ENCODE measurements around the gene OPA1. TPM values are rescaled to one million over a fixed set of nuclear protein-coding genes. Genes with fewer than 3 reads are reported as not detected.

Gene OPA1
- total and polyA plus RNA-seq, 2 of the 13 experiments (the other 11 are each of a cell fraction or from before 2014, with no cell fraction given) = 26.7 to 78.5 TPM

DNA sequence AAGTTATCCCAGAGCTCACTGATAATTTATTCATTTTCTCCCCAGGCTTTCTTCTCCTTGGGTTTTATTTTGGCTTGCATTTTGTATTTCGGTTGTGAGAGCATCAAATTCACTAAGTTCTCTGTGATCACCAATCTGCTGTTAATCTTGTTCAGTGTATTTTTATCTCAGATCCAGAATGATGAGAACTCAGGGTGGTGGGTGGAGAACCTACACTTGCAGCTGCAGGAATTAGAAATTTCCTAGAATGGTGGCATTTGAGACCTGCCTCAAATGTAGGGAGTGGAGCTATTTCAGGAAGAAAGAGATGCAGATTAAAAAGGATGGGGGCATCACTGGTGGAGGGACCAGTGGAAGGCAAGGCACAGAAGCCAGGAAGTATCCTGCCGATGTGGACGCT lies 129.6 kb downstream of the OPA1 start (continued):
- TF ChIP-seq ZFP37 (CRISPR knock-in tag; IDR thresholded peaks at IDR 0.05; ENCODE audit: borderline replicate concordance) (no peak), ZNF644 (CRISPR knock-in tag; IDR thresholded peaks at IDR 0.05; ENCODE audit: low read depth) (no peak), KDM6A (CRISPR knock-in tag; IDR thresholded peaks at IDR 0.05; ENCODE audit: low read depth) (no peak), ZNF235 (CRISPR knock-in tag; IDR thresholded peaks at IDR 0.05; ENCODE audit: borderline replicate concordance) (no peak), PPARG (CRISPR knock-in tag; conservative IDR thresholded peaks at IDR 0.05) (no peak), SP1 (IDR thresholded peaks at IDR 0.05) (no peak), SP1 (CRISPR knock-in tag; IDR thresholded peaks at IDR 0.05) (no peak), PHB2 (IDR thresholded peaks at IDR 0.05; ENCODE audit: partially characterized antibody) (no peak)
- TF ChIP-seq, protein P1, sequence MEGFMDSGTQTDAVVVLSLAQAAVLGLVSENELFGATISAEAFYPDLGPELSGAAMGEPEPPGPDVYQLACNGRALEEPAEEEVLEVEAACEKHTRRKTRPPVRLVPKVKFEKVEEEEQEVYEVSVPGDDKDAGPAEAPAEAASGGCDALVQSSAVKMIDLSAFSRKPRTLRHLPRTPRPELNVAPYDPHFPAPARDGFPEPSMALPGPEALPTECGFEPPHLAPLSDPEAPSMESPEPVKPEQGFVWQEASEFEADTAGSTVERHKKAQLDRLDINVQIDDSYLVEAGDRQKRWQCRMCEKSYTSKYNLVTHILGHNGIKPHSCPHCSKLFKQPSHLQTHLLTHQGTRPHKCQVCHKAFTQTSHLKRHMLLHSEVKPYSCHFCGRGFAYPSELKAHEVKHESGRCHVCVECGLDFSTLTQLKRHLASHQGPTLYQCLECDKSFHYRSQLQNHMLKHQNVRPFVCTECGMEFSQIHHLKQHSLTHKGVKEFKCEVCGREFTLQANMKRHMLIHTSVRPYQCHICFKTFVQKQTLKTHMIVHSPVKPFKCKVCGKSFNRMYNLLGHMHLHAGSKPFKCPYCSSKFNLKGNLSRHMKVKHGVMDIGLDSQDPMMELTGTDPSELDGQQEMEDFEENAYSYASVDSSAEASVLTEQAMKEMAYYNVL (CRISPR knock-in tag; IDR thresholded peaks at IDR 0.05; ENCODE audit: borderline replicate concordance) = no peak
- TF ChIP-seq, protein P2, sequence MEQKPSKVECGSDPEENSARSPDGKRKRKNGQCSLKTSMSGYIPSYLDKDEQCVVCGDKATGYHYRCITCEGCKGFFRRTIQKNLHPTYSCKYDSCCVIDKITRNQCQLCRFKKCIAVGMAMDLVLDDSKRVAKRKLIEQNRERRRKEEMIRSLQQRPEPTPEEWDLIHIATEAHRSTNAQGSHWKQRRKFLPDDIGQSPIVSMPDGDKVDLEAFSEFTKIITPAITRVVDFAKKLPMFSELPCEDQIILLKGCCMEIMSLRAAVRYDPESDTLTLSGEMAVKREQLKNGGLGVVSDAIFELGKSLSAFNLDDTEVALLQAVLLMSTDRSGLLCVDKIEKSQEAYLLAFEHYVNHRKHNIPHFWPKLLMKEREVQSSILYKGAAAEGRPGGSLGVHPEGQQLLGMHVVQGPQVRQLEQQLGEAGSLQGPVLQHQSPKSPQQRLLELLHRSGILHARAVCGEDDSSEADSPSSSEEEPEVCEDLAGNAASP (CRISPR knock-in tag; IDR thresholded peaks at IDR 0.05; ENCODE audit: borderline replicate concordance) = no peak
- TF ChIP-seq, protein P3, sequence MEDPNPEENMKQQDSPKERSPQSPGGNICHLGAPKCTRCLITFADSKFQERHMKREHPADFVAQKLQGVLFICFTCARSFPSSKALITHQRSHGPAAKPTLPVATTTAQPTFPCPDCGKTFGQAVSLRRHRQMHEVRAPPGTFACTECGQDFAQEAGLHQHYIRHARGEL (CRISPR knock-in tag; IDR thresholded peaks at IDR 0.05) = no peak
- TF ChIP-seq, protein P4, sequence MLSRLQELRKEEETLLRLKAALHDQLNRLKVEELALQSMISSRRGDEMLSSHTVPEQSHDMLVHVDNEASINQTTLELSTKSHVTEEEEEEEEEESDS (CRISPR knock-in tag; IDR thresholded peaks at IDR 0.05; ENCODE audit: borderline replicate concordance) = no peak
